ENCODE data around the gene GPR83. TPM values are rescaled to one million over a fixed set of nuclear protein-coding genes. Genes with fewer than 3 reads are reported as not detected.
"Not testable (repeated sequence)": the region's sequence is repeated elsewhere in the genome, so short reads cannot be mapped to it uniquely, and the experiment has no call there.

Gene GPR83
- total RNA-seq, 2 experiments from 2014 or later: 0.03 to 0.10 TPM

DNA sequence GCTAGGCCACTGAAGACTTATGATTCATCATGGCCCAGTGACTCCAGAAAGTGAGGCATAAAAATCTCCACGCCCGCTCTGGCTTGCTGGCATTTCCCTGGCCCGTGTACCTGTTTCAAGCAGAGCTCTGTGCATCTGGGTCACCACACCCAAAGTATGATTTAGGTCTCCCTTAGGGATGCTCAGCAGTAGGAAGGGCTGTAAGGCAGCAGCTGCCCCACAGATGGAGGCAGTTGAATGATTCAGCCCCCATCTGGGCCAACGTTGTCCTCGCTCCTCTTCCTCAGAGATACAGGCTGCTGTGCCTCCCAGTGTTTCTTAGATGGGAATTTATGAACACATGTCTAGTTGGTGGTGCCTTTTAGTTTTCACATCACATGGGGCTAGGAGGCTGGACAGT lies 21.6 kb downstream of the GPR83 start:
- Histone ChIP-seq H3K4me3 (ENCODE audit: low read depth, low read length, poor library complexity, severe bottlenecking) (no peak overlapping the region), H3K9me3 (ENCODE audit: low read length) (no peaks in the 10 kb centered on the region), H3K79me2 (ENCODE audit: insufficient read depth, low read depth, low read length) (no peaks in the 10 kb centered on the region), H3K27ac (ENCODE audit: low read depth, low read length, poor library complexity, severe bottlenecking) (no peak overlapping the region), H3K4me2 (ENCODE audit: low read length) (no peak overlapping the region), H3K36me3 (ENCODE audit: insufficient read depth, low read length) (no peaks in the 10 kb centered on the region), H3K9me2 (ENCODE audit: insufficient read depth, low read length) (no peaks in the 10 kb centered on the region), H4K20me1 (ENCODE audit: insufficient read depth, low read length) (no peaks in the 10 kb centered on the region), H3K4me1 (ENCODE audit: insufficient read depth, low read length, poor library complexity, severe bottlenecking) (no peaks in the 10 kb centered on the region), H2AFZ (ENCODE audit: low read length) (no peak overlapping the region)
- no peak for DNase-seq (ENCODE audit: low spot score)
- no peak for TF ChIP-seq EZH2phosphoT487 (IDR thresholded peaks at IDR 0.05; ENCODE audit: borderline replicate concordance, low read depth, low read length)
- TF ChIP-seq, protein P1, sequence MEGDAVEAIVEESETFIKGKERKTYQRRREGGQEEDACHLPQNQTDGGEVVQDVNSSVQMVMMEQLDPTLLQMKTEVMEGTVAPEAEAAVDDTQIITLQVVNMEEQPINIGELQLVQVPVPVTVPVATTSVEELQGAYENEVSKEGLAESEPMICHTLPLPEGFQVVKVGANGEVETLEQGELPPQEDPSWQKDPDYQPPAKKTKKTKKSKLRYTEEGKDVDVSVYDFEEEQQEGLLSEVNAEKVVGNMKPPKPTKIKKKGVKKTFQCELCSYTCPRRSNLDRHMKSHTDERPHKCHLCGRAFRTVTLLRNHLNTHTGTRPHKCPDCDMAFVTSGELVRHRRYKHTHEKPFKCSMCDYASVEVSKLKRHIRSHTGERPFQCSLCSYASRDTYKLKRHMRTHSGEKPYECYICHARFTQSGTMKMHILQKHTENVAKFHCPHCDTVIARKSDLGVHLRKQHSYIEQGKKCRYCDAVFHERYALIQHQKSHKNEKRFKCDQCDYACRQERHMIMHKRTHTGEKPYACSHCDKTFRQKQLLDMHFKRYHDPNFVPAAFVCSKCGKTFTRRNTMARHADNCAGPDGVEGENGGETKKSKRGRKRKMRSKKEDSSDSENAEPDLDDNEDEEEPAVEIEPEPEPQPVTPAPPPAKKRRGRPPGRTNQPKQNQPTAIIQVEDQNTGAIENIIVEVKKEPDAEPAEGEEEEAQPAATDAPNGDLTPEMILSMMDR (conservative IDR thresholded peaks at IDR 0.05; ENCODE audit: low read length): no peak
- intact Hi-C loops (cut with micrococcal nuclease; ENCODE audit: unreplicated experiment): no loop called here
- ChIA-PET POLR2A (no interaction called here), CTCF (ENCODE audit: unreplicated experiment) (no interaction called here)
- BruUV-seq (replicated peaks): no TSS peak

DNA sequence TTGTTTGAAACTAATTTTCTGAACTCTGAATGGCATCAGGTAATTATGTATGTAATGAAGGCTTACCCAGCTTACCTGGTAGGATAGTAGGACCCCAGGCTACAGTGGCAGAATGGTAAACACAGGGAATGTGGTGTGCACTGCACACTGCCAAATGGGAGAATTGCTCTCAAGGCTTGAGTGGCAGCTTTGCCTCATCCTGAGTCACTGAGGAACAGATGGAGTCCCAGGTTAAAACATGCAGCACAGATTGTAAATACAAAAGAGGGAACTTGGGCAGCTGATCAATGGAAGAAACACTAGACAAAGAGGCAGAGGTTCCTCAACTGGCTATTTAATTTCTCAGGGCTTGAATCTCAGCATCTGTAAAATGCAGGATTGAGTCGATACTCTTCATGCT lies 24.4 kb downstream of the GPR83 start:
- intact Hi-C loops (cut with micrococcal nuclease; ENCODE audit: unreplicated experiment): no loop called here
- ChIA-PET CTCF (ENCODE audit: unreplicated experiment) (no interaction called here), POLR2A (no interaction called here)
- Histone ChIP-seq H3K9me3 (ENCODE audit: low read length) (no peaks in the 10 kb centered on the region), H3K36me3 (ENCODE audit: insufficient read depth, low read length) (no peaks in the 10 kb centered on the region), H3K27ac (ENCODE audit: low read depth, low read length, poor library complexity, severe bottlenecking) (no peak overlapping the region), H3K4me1 (ENCODE audit: insufficient read depth, low read length, poor library complexity, severe bottlenecking) (no peaks in the 10 kb centered on the region), H4K20me1 (ENCODE audit: insufficient read depth, low read length) (no peaks in the 10 kb centered on the region), H3K79me2 (ENCODE audit: insufficient read depth, low read depth, low read length) (no peaks in the 10 kb centered on the region), H3K4me3 (ENCODE audit: low read depth, low read length, poor library complexity, severe bottlenecking) (no peak overlapping the region), H3K4me2 (ENCODE audit: low read length) (no peak overlapping the region), H3K9me2 (ENCODE audit: insufficient read depth, low read length) (no peaks in the 10 kb centered on the region), H2AFZ (ENCODE audit: low read length) (no peak overlapping the region)
- BruUV-seq (replicated peaks): no TSS peak
- DNase-seq (ENCODE audit: low spot score): no peak
- TF ChIP-seq EZH2phosphoT487 (IDR thresholded peaks at IDR 0.05; ENCODE audit: borderline replicate concordance, low read depth, low read length): no peak
- TF ChIP-seq, protein P1 (conservative IDR thresholded peaks at IDR 0.05; ENCODE audit: low read length): no peak

DNA sequence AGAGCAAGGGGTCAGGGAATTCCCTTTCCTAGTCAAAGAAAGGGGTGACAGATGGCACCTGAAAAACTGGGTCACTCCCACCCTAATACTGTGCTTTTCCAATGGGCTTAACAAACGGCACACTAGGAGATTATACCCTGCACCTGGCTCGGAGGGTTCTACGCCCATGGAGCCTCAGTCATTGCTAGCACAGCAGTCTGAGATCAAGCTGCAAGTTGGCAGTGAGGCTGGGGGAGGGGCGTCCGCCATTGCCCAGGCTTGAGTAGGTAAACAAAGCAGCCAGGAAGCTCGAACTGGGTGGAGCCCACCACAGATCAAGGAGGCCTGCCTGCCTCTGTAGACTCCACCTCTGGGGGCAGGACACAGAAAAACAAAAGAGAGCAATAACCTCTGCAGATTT lies 30.6 kb downstream of the GPR83 start:
- H3K36me3 ChIP-seq (ENCODE audit: insufficient read depth, low read length); H3K4me3 ChIP-seq (ENCODE audit: low read depth, low read length, poor library complexity, severe bottlenecking); H2AFZ ChIP-seq (ENCODE audit: low read length); DNase-seq (ENCODE audit: low spot score); H3K4me1 ChIP-seq (ENCODE audit: insufficient read depth, low read length, poor library complexity, severe bottlenecking); H4K20me1 ChIP-seq (ENCODE audit: insufficient read depth, low read length); H3K79me2 ChIP-seq (ENCODE audit: insufficient read depth, low read depth, low read length); H3K4me2 ChIP-seq (ENCODE audit: low read length); POLR2A ChIA-PET; BruUV-seq (replicated peaks); H3K9me3 ChIP-seq (ENCODE audit: low read length); CTCF ChIA-PET (ENCODE audit: unreplicated experiment); H3K9me2 ChIP-seq (ENCODE audit: insufficient read depth, low read length); H3K27ac ChIP-seq (ENCODE audit: low read depth, low read length, poor library complexity, severe bottlenecking); intact Hi-C loops (cut with micrococcal nuclease; ENCODE audit: unreplicated experiment): not testable (repeated sequence)

DNA sequence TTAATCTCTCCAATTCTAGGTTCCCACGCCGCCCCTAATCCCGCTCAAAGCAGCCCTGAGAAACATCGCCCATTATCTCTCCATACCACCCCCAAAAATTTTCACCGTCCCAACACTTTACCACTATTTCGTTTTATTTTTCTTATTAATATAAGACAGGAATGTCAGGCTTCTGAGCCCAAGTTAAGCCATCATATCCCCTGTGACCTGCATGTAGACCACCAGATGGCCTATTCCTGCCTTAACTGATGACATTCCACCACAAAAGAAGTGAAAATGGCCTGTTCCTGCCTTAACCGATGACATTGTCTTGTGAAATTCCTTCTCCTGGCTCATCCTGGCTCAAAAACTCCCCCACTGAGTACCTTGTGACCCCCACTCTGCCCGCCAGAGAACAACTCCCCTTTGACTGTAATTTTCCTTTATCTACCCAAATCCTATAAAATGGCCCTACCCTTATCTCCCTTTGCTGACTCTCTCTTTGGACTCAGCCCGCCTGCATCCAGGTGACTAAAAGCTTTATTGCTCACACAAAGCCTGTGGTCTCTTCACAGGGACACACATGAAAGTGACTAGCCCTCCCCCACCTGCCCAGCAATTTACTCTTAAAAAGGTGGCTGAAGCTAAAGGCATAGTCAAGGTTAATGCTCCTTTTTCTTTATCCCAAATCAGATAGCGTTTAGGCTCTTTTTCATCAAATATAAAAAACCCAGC lies 50.2 kb downstream of the GPR83 start:
- H3K4me2 ChIP-seq (ENCODE audit: low read length); H3K36me3 ChIP-seq (ENCODE audit: insufficient read depth, low read length); H3K27ac ChIP-seq (ENCODE audit: low read depth, low read length, poor library complexity, severe bottlenecking); H3K4me3 ChIP-seq (ENCODE audit: low read depth, low read length, poor library complexity, severe bottlenecking); H3K79me2 ChIP-seq (ENCODE audit: insufficient read depth, low read depth, low read length); H3K4me1 ChIP-seq (ENCODE audit: insufficient read depth, low read length, poor library complexity, severe bottlenecking); BruUV-seq (replicated peaks); H3K9me2 ChIP-seq (ENCODE audit: insufficient read depth, low read length); H4K20me1 ChIP-seq (ENCODE audit: insufficient read depth, low read length); H3K9me3 ChIP-seq (ENCODE audit: low read length); DNase-seq (ENCODE audit: low spot score); H2AFZ ChIP-seq (ENCODE audit: low read length); POLR2A ChIA-PET; intact Hi-C loops (cut with micrococcal nuclease; ENCODE audit: unreplicated experiment): not testable (repeated sequence)
- CTCF ChIA-PET (ENCODE audit: unreplicated experiment): interaction anchor here (0.6 kb wide), 1 partner anchor 237 kb away, joined by 3 read pairs; no protein-coding TSS in a partner anchor

DNA sequence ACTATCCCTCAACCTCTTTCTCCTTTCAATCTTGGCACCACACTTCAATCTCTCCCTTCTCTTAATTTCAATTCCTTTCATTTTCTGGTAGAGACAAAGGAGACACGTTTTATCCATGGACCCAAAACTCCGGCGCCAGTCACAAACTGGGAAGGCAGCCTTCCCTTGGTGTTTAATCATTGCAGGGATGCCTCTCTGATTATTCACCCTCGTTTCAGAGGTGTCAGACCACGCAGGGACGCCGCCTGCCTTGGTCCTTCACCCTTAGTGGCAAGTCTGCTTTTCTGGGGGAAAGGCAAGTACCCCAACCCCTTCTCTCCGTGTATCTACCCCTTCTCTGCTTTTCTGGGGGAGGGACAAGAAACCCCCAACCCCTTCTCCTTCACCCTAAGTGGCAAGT lies 54.9 kb downstream of the GPR83 start:
- POLR2A ChIA-PET: not testable (repeated sequence)

More for the DNA sequence above, 54.9 kb downstream of the GPR83 start:
- H3K79me2 ChIP-seq (ENCODE audit: insufficient read depth, low read depth, low read length); H2AFZ ChIP-seq (ENCODE audit: low read length); intact Hi-C loops (cut with micrococcal nuclease; ENCODE audit: unreplicated experiment); H3K4me2 ChIP-seq (ENCODE audit: low read length); H3K4me3 ChIP-seq (ENCODE audit: low read depth, low read length, poor library complexity, severe bottlenecking); CTCF ChIA-PET (ENCODE audit: unreplicated experiment); H3K9me3 ChIP-seq (ENCODE audit: low read length); H3K9me2 ChIP-seq (ENCODE audit: insufficient read depth, low read length); BruUV-seq (replicated peaks); H3K27ac ChIP-seq (ENCODE audit: low read depth, low read length, poor library complexity, severe bottlenecking); H3K36me3 ChIP-seq (ENCODE audit: insufficient read depth, low read length); H3K4me1 ChIP-seq (ENCODE audit: insufficient read depth, low read length, poor library complexity, severe bottlenecking); DNase-seq (ENCODE audit: low spot score); H4K20me1 ChIP-seq (ENCODE audit: insufficient read depth, low read length): not testable (repeated sequence)
